Measurements from ENCODE around the gene DCTN2.
A peak's percentile ranks its signal among the peaks of the same experiment; 100 is the strongest.
"Not testable (repeated sequence)": the region's sequence is repeated elsewhere in the genome, so short reads cannot be mapped to it uniquely, and the experiment has no call there.

DCTN2 gene

DNA sequence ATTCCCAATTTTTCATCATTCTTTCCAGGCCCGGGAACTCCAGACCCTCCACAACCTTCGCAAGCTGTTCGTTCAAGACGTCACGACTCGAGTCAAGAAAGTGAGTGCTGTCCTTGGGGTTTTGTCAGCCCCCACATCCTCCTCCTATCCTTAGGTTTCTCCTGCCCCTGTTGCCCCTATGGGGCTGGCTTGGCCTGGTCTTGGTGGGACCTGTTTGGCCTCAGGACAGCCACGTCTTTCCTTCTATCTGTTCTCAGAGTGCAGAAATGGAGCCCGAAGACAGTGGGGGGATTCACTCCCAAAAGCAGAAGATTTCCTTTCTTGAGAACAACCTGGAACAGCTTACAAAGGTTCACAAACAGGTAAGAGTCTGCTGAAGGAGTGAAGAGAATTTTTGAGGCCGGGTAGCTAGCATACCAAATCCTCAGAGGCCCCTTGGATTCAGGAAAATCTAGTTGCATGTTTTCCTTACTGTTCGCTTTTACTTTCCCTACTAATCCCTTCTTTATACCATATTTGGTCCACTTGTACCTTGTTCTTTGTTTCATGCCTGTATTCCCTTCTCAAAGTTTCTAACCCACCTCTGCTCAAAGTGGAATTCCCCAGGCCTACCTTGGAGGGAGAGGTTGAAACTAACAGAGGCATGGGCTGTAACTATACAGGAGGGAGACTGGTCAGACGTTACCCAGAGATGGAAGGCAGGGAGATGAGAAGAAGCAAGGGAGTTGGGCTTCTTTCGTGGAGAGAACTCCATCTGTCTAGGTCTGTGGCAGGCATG lies 31.2 kb upstream of the DCTN2 start:
- DNase-seq: no peak

DNA sequence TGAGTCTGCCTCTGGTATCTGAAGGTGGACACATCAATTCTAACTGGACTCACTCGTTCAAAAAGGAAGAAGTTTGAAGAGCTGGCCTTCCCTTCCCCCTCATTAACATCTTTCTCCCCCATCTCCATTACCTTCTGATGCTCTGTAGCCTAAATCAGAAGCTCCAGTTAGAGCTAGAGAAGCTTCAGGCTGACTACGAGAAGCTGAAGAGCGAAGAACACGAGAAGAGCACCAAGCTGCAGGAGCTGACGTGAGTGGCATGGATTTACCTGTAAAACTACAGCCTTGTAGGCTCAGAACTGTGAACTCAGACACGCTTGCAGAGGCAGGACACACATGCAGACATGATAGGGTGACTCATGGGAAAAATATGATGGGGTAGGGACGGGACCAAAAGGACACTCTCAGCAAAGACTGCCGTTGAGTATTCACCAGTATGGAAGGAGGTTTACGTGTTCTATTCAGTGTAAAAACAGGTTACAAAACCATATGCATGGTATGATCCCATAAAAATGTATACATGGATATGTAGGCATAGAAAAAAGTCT lies 29.7 kb upstream of the DCTN2 start:
- no peak for DNase-seq

DNA sequence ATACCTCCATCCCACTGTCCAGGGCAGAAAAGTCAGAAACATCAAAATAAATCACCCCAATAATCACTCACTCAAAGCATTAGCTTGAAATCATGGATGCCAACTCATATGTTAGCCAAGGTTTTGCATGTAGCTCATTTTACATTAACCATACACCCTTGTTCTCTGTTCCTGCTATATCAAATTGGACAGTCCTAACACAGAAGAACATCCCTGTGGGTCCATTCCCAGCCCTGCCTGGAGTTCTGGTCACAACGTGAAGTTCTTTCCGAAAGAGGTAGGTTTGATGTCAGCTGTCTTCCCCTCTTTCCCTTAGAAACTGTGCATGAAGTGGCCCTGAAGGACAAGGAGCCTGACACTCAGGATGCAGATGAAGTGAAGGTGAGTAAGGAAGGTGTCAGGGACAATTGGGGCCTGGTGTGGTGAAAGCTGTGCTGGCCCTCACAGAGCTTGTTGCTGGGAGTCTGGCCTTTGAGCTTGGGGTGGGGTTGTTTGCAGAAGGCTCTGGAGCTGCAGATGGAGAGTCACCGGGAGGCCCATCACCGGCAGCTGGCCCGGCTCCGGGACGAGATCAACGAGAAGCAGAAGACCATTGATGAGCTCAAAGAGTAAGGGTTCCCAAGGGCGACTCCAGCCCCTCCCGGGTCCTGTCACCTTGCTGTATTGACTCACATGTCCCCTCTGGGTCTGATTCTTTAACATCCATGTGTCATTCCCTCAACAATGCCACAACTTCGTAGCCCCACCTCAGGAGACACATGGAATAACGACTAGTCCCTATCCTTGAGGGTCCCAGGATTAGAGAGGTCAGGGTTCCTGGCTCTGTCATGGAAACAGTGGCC lies 29.0 kb upstream of the DCTN2 start:
- DNase-seq: no peak

DNA sequence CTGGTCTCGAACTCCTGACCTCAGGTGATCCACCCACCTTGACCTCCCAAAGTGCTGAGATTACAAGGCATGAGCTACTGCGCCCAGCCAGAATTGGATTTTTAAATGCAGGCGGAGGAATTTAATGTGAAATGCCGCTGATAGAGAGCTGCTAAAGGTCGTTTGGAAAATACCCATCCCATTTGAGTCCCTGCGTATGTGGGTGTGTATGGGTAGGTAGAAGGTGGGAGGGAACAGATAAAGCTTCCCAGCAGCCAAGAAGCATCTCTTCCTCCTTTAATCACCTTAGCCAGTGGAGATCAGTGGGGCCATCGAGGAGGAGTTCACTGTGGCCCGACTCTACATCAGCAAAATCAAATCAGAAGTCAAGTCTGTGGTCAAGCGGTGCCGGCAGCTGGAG lies 27.8 kb upstream of the DCTN2 start:
- no peak for DNase-seq

DNA sequence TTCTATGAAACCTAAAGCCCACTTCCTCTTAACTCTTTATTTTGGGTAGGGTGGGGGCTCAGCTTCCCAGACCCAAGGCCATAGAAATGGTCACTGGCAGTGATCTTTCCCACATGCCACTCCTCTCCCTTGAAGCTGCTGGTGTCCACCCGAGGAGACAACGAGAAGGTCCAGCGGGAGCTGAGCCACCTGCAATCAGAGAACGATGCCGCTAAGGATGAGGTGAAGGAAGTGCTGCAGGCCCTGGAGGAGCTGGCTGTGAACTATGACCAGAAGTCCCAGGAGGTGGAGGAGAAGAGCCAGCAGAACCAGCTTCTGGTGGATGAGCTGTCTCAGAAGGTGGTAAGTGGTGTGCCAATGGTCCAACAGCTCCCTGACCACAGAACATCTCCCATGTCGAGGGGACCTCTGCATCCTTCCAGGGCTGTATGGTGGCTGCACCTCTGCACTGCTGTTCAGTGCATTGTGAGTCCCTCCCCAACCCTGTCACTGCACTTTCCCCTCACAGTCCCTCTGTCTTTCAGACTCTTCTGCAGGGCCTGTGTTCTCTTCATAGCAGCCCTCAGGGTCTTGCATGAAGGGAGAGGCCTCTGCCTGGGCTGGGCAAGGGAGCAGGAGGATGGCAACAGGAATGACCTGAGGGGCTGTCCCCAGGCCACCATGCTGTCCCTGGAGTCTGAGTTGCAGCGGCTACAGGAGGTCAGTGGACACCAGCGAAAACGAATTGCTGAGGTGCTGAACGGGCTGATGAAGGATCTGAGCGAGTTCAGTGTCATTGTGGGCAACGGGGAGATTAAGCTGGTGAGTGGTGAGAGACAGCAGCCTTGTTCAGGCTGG lies 25.2 kb upstream of the DCTN2 start:
- no peak for DNase-seq

DNA sequence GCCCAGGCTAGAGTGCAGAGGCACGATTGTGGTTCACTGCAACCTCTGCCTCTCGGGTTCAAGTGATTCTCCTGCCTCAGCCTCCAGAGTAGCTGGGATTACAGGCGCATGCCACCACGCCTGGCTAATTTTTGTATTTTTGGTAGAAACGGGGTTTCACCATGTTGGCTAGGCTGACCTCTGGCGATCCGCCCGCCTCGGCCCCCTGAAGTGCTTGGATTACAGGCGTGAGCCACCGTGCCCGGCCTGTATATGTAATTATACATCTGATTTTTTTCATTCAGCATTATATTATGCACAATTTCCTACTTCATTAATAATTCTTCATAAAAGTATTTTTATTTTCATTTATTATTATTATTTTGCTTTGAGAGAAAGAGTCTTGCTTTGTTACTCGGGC lies 23.4 kb upstream of the DCTN2 start:
- DNase-seq: not testable (repeated sequence)

DNA sequence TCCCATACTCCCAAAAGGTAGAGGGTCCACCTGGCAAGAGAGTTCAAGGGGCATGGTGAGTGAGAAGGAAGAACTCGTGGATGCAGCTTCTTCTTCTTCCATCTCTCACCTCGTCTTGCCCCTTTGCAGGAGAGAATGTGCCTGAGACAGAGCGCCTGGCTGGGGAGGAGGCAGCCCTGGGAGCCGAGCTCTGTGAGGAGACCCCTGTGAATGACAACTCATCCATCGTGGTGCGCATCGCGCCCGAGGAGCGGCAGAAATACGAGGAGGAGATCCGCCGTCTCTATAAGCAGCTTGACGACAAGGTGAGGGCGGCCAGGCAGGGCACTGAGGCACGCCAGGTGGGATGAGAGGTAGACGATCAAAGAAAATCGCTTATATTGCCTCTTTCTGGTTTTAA lies 22.9 kb upstream of the DCTN2 start:
- no peak for DNase-seq

DNA sequence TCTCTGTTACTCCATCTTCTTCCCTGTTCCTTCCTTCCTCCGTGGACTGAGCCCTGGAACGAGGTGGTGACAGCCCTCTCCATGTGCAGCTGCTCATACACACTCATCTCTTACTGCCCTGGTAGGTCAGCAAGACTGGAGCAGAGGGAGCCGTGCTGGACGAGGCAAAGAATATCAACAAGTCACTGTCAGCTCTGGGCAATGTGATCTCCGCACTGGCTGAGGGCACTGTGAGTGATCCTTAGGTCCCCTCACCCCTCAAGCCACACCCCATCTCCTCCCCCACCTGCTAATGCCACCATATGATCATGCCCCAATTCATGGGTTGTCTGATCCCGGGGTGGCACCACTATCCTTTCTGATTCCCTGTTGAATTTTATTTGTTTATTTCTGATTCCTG lies 21.8 kb upstream of the DCTN2 start:
- DNase-seq: no peak

DNA sequence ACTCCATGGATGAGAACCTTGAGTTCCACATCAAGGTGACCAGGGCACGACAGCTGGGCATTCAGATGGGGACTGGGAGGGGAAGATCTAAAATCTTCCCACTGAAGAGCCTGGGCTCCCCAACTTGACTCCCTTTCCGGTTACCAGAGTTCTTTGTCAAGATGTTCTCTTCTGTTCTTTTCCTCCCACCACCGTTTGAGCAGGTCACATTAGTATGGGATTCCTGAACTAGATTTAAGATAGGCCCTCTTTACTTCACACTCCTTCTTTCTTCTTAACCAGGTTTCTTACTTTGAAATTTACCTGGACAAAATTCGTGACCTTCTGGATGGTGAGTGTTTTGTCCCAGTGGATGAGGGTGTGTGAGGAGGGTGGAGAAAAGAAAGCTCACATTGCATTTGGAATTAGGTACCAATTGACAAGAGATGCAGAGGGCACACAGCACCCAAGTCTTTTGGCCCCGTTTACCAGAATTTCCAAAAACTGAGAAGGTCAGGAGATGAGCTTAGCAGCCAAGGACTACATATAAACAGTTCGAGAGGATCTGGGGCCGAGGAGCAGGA lies 17.3 kb upstream of the DCTN2 start:
- DNase-seq: no peak

DNA sequence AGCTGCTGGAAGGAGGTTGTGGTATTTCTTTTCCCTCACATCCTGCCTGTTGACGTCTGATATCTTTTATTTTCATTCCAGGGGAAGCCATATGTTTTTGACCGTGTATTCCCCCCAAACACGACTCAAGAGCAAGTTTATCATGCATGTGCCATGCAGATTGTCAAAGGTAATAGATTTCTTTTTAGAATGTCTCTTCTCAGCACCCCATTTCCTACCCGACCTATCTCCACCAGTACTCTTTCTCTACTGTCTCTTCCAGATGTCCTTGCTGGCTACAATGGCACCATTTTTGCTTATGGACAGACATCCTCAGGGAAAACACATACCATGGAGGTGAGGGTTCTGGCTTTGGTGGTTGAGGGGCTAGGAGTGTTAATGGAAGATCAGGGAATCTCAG lies 16.4 kb upstream of the DCTN2 start:
- DNase-seq: no peak

DNA sequence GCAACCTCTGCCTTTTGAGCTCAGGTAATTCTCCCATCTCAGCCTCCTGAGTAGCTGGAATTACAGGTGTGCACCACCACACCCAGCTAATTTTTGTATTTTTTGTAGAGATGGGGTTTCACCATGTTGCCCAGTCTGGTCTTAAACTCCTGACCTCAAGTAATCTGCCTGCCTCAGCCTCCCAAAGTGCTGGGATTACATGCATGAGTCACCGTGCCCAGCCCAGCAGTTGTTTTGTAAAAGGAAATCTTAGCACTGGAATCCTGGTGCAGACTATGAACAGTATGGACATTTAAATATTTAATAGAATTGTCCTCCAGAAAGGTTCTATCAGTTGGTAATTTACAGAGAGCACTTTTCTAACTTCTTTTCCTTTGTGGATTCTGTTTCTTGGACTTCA lies 14.1 kb upstream of the DCTN2 start:
- not testable (repeated sequence) for DNase-seq

DNA sequence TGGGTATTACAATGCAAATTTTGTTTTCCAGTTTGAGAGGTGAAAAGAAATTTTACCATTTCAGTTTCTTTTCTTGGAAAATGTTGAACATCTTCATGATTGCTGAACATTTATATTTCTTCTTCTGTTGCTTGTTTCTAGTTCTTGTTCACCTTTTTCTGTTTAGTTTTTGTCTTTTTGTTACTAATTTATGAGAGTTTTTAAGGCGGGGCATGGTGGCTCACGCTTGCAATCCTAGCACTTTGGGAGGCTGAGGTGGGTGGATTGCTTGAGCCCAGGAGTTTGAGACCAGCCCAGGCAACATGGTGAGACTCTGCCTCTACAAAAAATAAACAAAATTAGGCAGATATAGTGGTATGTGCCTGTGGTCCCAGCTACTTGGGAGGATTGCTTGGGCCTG lies 13.5 kb upstream of the DCTN2 start:
- no peak for DNase-seq

DNA sequence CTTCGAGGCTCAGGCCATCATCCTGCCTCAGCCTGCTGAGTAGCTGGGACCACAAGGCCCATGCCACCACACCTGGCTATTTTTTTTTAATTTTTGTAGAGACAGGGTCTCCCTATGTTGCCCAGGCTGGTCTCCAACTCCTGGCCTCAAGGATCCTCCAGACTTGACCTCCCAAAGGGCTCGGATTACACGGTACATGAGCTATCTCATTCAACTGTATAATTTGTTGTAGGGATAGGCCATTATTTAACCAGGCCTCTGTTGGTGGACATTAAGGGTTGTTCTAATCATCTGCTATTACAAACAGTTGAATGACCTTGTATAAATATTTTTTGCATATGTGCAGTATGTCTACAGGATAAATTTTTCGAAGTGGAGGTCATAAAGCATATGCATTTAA lies 11.9 kb upstream of the DCTN2 start:
- DNase-seq: no peak

DNA sequence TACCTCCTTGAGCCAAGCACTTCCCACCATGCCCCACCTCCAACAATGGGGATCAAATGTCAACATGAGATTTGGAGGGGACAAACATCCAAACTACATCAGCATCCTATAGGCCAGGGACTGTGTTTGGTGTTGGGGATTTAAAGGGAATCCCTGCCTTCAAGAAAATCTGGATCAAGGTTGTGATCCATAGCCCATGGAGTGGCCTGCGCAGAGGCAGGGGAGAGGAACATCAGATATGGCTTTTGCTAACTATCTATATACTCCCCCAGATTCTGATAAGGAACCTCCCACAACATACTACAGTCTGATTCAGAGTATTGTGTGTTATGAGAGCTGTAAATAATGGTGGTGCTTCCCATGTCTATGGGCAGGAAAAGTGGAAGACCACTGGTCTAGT lies 7.9 kb upstream of the DCTN2 start:
- no peak for DNase-seq

DNA sequence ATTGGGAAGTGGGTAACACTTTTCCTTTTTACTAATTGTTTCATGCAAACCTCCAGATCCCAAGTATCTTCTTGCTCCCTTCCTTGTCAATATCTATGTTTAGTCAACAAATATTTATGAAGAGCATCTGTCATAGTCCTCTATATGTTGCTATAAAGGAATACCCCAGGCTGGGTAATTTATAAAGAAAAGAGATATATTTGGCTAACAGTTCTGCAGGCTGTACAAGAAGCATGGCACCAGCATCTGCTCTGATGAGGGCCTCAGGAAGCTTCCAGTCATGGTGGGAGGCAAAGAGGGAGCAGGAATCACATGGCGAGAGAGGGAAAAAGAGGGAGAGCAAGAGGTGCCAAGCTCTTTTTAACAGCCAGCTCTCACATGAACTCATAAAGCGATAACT lies 7.5 kb upstream of the DCTN2 start:
- no peak for DNase-seq

DNA sequence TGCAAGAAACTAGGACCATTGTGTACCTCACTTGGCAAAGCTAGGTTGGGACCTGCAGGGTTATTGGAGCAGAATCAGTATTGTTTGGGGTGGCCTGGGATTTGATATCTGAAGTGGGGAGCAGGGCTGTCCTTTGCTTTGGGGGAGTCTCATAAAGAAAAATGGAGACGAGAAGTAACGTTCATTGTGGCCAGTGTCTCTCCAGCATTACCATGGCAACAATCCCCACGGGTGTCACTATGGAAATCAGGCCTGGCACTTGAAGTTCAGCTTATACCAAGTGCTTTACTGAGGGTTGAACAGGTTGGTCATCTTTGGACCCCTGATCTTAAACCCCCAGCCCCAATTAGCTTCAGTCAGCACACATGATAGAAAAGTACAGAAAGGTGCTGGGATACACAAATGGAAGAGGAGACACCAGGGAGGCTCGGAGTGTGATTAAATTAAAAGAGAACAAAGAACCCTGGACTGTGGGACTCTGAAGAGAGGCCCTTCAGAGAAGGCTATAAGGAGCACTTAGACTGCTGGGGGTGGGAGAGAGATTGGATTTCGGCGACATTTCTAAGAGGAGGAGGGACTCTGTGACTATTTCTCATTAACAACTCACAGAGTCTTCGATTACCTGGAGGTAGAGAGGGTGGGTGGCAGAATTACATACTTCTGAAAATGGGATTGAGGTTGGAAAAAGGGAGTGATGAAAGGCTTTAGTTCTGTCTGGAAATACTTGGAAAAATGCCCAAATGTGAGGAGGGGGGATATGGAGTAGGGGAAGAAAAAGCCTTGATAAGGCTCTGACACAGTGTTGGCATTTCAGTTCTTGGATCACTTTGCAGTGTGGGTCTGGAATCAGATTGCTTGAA lies 6.6 kb upstream of the DCTN2 start:
- DNase-seq: peak in 2 of 56 donors; percentile 5 to 11

DNA sequence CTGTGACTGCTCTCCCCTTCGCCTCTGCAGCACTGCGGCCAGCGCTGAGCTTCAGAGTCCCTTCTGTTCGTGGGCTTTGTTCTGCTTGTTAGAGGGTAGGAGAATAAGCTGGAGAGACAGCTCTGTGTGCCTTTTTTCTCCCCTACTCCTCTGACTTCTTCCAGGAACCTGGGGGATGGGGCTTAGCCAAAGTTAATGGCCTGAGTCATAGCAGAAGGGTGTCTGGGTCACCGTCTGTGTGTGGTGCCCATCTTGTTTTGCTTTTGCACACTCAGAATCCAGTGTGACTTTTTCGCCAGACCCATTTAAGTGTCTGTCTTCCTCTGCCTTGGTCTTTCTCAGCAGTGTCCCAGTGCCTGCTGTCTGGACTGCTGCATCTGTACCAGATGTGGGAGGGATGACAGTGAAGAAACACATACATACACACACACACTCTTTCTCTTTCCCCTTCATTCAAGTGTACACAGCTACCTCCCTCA lies 5.9 kb upstream of the DCTN2 start:
- no peak for DNase-seq

DNA sequence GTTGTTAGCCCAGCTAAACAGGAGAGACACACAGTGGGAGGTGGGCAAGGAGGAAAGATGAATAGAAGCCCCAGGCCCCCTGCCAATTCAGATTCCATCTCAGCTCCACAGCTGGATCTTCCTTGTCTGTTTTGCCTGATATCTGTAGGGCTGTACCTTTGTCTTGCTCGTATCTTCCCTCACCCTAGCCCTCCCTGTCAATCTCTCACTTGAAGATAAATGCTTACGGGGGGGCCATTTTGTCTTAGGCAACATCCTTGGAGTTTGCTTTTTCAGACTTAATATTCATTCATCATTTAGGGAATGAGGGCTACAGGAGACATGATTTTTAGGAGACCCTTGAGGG lies 5.3 kb upstream of the DCTN2 start:
- no peak for DNase-seq

DNA sequence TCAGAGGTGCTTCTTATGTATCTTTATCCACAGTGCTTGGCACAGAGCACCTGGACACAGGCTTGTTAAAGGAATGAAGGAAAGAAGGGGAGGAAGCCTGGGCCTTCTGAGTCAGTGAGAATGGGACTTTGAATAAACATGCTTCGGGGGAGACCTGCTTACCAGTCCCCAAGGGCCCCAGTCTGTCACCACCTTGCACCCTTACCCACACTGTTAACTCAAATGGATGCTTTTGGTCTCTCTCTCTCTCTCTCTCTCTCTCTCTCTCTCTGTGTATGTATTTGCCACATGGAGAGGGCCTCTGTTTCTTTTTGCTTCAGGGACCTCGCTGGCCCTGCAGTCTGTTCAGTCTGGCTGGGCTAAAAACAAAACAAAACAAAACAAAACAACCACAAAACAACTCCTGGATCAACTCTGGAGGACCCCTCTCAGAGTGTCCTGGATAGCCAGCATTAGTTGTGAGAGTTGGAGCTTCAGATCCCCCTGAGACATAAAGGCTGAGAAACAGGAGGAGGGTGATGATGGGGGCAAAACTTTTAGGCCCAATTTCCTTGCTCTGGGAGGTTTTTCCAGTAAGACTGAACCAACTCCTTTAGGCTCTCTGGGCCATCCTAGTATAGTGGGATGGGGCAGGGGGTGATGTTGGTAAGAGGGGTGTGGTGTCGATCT lies 4.8 kb upstream of the DCTN2 start:
- no peak for DNase-seq
